Ishikawa (cell line): ENCODE measurements around the gene BACH2.

Experiments
- CEBPB ChIP-seq: IDR thresholded peaks from 2 replicates; pipeline ENCODE4 v1.6.1; 2012
- CREB1 ChIP-seq: IDR thresholded peaks from 2 replicates; pipeline ENCODE4 v1.6.1; 2012; ENCODE audit warnings: low read depth
- EGR1 ChIP-seq: IDR thresholded peaks from 2 replicates; pipeline ENCODE4 v1.6.1; 2012
- EP300 ChIP-seq: IDR thresholded peaks from 2 replicates; pipeline ENCODE4 v1.6.1; 2012; ENCODE audit warnings: borderline replicate concordance
- FOXM1 ChIP-seq: IDR thresholded peaks from 2 replicates; pipeline ENCODE4 v1.6.1; 2012; ENCODE audit warnings: low read depth, borderline replicate concordance
- MAX ChIP-seq: IDR thresholded peaks from 2 replicates; pipeline ENCODE4 v1.6.1; 2012
- NFIC ChIP-seq: IDR thresholded peaks from 2 replicates; pipeline ENCODE4 v1.6.1; 2012
- RAD21 ChIP-seq: IDR thresholded peaks from 2 replicates; pipeline ENCODE4 v1.6.1; 2012; ENCODE audit warnings: low read depth
- REST ChIP-seq: IDR thresholded peaks from 2 replicates; pipeline ENCODE4 v1.6.1; 2012; ENCODE audit warnings: low read depth, mild to moderate bottlenecking
- TAF1 ChIP-seq: IDR thresholded peaks from 2 replicates; pipeline ENCODE4 v1.6.1; 2012; ENCODE audit warnings: low read depth, mild to moderate bottlenecking
- TCF12 ChIP-seq: IDR thresholded peaks from 2 replicates; pipeline ENCODE4 v1.6.1; 2012; ENCODE audit warnings: low read depth
- TEAD4 ChIP-seq: IDR thresholded peaks from 2 replicates; pipeline ENCODE4 v1.6.1; 2012
- YY1 ChIP-seq: IDR thresholded peaks from 2 replicates; pipeline ENCODE4 v1.6.1; 2012; ENCODE audit warnings: low read depth
- ZBTB7A ChIP-seq: IDR thresholded peaks from 2 replicates; pipeline ENCODE4 v1.6.1; 2012; ENCODE audit warnings: low read depth
- TF ChIP-seq, protein P1 (sequence below): IDR thresholded peaks from 2 replicates; pipeline ENCODE4 v1.6.1; 2012

Gene BACH2

GRCh38 chr6:90090866-90091265 is 205.8 kb downstream of the BACH2 start:
- TF ChIP-seq TCF12: no peak
- no peak for TF ChIP-seq RAD21
- no peak for TF ChIP-seq TAF1
- no peak for TF ChIP-seq NFIC
- TF ChIP-seq CEBPB: no peak
- no peak for TF ChIP-seq EP300
- no peak for TF ChIP-seq MAX
- TF ChIP-seq YY1: no peak
- no peak for TF ChIP-seq CREB1
- TF ChIP-seq REST: no peak
- TF ChIP-seq, protein P1, sequence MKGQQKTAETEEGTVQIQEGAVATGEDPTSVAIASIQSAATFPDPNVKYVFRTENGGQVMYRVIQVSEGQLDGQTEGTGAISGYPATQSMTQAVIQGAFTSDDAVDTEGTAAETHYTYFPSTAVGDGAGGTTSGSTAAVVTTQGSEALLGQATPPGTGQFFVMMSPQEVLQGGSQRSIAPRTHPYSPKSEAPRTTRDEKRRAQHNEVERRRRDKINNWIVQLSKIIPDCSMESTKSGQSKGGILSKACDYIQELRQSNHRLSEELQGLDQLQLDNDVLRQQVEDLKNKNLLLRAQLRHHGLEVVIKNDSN: no peak

DNA sequence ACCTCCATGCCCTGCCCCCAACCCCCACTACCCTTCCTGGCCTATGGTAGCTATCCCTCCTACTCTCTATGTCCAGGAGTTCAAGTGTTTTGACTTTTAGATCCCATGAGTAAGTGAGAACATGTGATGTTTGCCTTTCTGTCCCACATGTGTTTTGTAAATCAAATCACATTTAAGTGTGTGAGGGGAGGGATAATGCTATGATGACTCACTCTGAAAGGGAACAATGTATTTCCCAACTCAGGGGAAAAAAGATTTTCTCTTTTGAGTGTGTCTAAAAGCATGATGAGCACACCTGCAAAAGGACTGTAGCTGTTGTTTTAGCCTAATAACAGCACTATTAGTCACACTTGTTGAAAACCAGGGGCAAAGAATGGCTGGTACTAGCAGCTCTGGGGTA is 208.6 kb downstream of the BACH2 start:
- TF ChIP-seq EP300: no peak
- TF ChIP-seq CEBPB: 0 out of 2 replicates have a peak, but pooled peaks have one; percentile 7

DNA sequence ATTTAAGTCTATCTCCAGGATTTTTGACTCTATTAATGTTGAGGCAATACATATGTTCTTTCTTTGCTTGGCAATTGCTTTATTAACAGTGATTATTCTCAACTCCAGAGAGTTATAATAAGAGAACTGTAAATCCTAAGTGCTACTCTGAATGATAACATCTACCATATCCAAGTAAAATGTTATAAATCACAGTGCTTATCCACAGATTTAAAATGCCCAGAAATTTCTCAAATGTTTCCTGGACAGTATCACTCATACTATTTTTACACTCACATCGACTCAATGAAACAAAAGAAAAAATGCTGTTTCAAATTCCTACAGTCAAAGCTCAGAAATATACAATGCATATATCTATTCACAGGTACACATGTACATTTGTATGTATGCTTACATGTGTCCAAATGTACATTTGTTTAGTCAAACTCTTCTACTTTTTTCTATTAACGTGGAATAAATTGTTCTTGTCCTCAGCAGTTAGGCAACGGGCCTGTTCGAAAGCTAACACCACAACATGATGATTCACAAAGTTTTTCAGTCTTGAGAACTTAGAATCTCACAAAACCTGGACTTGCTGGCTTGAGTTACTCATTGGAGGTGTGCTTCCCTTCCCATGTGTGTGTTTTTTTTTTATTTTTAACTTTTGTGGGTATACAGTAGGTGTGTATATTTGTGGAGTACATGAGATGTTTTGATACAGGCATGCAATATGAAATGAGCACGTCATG is 209.4 kb downstream of the BACH2 start:
- TF ChIP-seq TAF1 (no peak), TEAD4 (no peak), YY1 (no peak), EP300 (no peak), TCF12 (no peak), FOXM1 (no peak), MAX (no peak), CEBPB (no peak), RAD21 (no peak), NFIC (no peak), CREB1 (no peak), REST (no peak)
- TF ChIP-seq, protein P1: no peak

GRCh38 chr6:90086517-90086916 is 210.1 kb downstream of the BACH2 start:
- TF ChIP-seq EGR1: no peak
- TF ChIP-seq CREB1: no peak
- no peak for TF ChIP-seq EP300
- TF ChIP-seq TCF12: no peak
- no peak for TF ChIP-seq TAF1
- TF ChIP-seq, protein P1: no peak
- TF ChIP-seq ZBTB7A: no peak
- no peak for TF ChIP-seq REST
- TF ChIP-seq YY1: no peak
- TF ChIP-seq NFIC: no peak
- no peak for TF ChIP-seq FOXM1
- TF ChIP-seq CEBPB: no peak
- no peak for TF ChIP-seq TEAD4
- no peak for TF ChIP-seq RAD21
